GM12878 (cell line): ENCODE measurements around the gene UBASH3A. TPM values are rescaled to one million over a fixed set of nuclear protein-coding genes. Genes with fewer than 3 reads are reported as not detected.

Source experiments
- CHD2 ChIP-seq: IDR thresholded peaks from 2 replicates; pipeline ENCODE4 v1.6.1; 2011; ENCODE audit warnings: low read depth, low read length, improper control_type of control experiment, borderline replicate concordance
- CHD4 ChIP-seq: fragments of 200-600 bp; sonication (generic); IDR thresholded peaks from 2 replicates; pipeline ENCODE4 v1.6.1; 2016; ENCODE audit warnings: mild to moderate bottlenecking
- CREM ChIP-seq: IDR thresholded peaks from 2 replicates; pipeline ENCODE4 v1.6.1; 2014; ENCODE audit warnings: antibody characterized with exemption, low read depth
- EGR1 ChIP-seq, 2 experiments: IDR thresholded peaks; 1 replicate in 1 of 2; 2 replicates in 1 of 2; pipeline ENCODE4 v1.6.1; 2011 to 2012; ENCODE audit warnings: low read depth in 2 of 2, low read length in 2 of 2, borderline replicate concordance in 1 of 2, mild to moderate bottlenecking in 1 of 2, moderate library complexity in 1 of 2
- EP300 ChIP-seq, 2 experiments: fragments of 150-350 bp in 1 of 2; IDR thresholded peaks; 2 replicates each; pipeline ENCODE4 v1.6.1; 2011 to 2012; ENCODE audit warnings: low read depth in 2 of 2, low read length in 2 of 2, borderline replicate concordance in 1 of 2, improper control_type of control experiment in 1 of 2, inconsistent platforms in 1 of 2; ENCODE audit not compliant: control insufficient read depth in 1 of 2
- FOXM1 ChIP-seq: IDR thresholded peaks from 2 replicates; pipeline ENCODE4 v1.6.1; 2012; ENCODE audit warnings: low read depth, mild to moderate bottlenecking, inconsistent platforms, low read length, moderate library complexity
- HDAC2 ChIP-seq: fragments of 200-600 bp; sonication (generic); IDR thresholded peaks from 2 replicates; pipeline ENCODE4 v1.6.1; 2017
- IKZF1 ChIP-seq: fragments of 450-650 bp; conservative IDR thresholded peaks from 2 replicates; pipeline ENCODE4 v1.6.1; 2017; ENCODE audit warnings: antibody characterized with exemption, mild to moderate bottlenecking
- MEF2A ChIP-seq: IDR thresholded peaks from 2 replicates; pipeline ENCODE4 v1.6.1; 2011; ENCODE audit warnings: low read depth, mild to moderate bottlenecking, low read length, moderate library complexity; ENCODE audit not compliant: insufficient read depth
- MTA2 ChIP-seq: fragments of 450-650 bp; IDR thresholded peaks from 2 replicates; pipeline ENCODE4 v1.6.1; 2016; ENCODE audit warnings: low read depth, mild to moderate bottlenecking, moderate library complexity
- MYB ChIP-seq: fragments of 150-350 bp; IDR thresholded peaks from 2 replicates; pipeline ENCODE4 v1.6.1; 2014; ENCODE audit warnings: mild to moderate bottlenecking, low read depth, low read length, borderline replicate concordance
- NFXL1 ChIP-seq: fragments of 450-650 bp; IDR thresholded peaks from 2 replicates; pipeline ENCODE4 v1.6.1; 2017; ENCODE audit warnings: antibody characterized with exemption, mild to moderate bottlenecking, borderline replicate concordance
- NR2F1 ChIP-seq: fragments of 450-650 bp; conservative IDR thresholded peaks from 2 replicates; pipeline ENCODE4 v1.6.1; 2017; ENCODE audit warnings: mild to moderate bottlenecking
- PAX8 ChIP-seq: fragments of 450-650 bp; IDR thresholded peaks from 2 replicates; pipeline ENCODE4 v1.6.1; 2017; ENCODE audit warnings: mild to moderate bottlenecking, moderate library complexity
- RBBP5 ChIP-seq: fragments of 200-600 bp; sonication (generic); conservative IDR thresholded peaks from 2 replicates; pipeline ENCODE4 v1.6.1; 2016
- SIX5 ChIP-seq: IDR thresholded peaks from 2 replicates; pipeline ENCODE4 v1.6.1; 2011; ENCODE audit warnings: mild to moderate bottlenecking, low read depth, low read length, moderate library complexity; ENCODE audit not compliant: severe bottlenecking
- SMAD1 ChIP-seq: fragments of 450-650 bp; IDR thresholded peaks from 2 replicates; pipeline ENCODE4 v1.6.1; 2018; ENCODE audit warnings: mild to moderate bottlenecking, low read depth; ENCODE audit not compliant: partially characterized antibody
- SMARCA5 ChIP-seq: fragments of 450-650 bp; IDR thresholded peaks from 2 replicates; pipeline ENCODE4 v1.6.1; 2017; ENCODE audit warnings: mild to moderate bottlenecking
- SREBF1 ChIP-seq: IDR thresholded peaks from 2 replicates; pipeline ENCODE4 v1.6.1; 2012; ENCODE audit warnings: mild to moderate bottlenecking, low read length
- SUPT20H ChIP-seq: IDR thresholded peaks from 2 replicates; pipeline ENCODE4 v1.6.1; 2011; ENCODE audit warnings: low read depth, mild to moderate bottlenecking, low read length, moderate library complexity, borderline replicate concordance; ENCODE audit not compliant: control insufficient read depth
- TCF7 ChIP-seq: IDR thresholded peaks from 2 replicates; pipeline ENCODE4 v1.6.1; 2014; ENCODE audit warnings: antibody characterized with exemption, borderline replicate concordance
- WRNIP1 ChIP-seq: IDR thresholded peaks from 2 replicates; pipeline ENCODE4 v1.6.1; 2011; ENCODE audit warnings: low read depth, low read length, improper control_type of control experiment, borderline replicate concordance
- YY1 ChIP-seq: IDR thresholded peaks from 2 replicates; pipeline ENCODE4 v1.6.1; 2011; ENCODE audit warnings: low read depth, mild to moderate bottlenecking, low read length
- polyA plus RNA-seq, 11 experiments: library from polyadenylated mRNA; depleted of rRNA in 4 of 11; unstranded in 6 of 11; stranded (reverse) in 5 of 11; fragments of >200 nt; fragmentation: Nextera tagmentation in 4 of 11; fragmentation: Illumina TruSeq in 1 of 11; extraction: Ambion mirVana in 4 of 11; extraction: Trizol in 1 of 11; gene quantifications; 1 replicate in 1 of 11; 2 replicates in 10 of 11; pipeline versions ENCODE4 v1.2.1 to v1.2.3, GENCODE V29; 2011 to 2016; ENCODE audit warnings: inconsistent platforms in 2 of 11, missing spikeins in 2 of 11, low read depth in 1 of 11
- total RNA-seq, 4 experiments: library from RNA; depleted of rRNA in 3 of 4; stranded (reverse); fragments of >200 nt in 3 of 4; fragmentation: Illumina TruSeq in 1 of 4; extraction: Trizol in 1 of 4; gene quantifications; 2 replicates each; pipeline versions ENCODE4 v1.2.1 to v1.2.3, GENCODE V29; 2013 to 2021
- TF ChIP-seq, protein P1 (sequence below): fragments of 450-650 bp; IDR thresholded peaks from 2 replicates; pipeline ENCODE4 v1.6.1; 2016; ENCODE audit warnings: mild to moderate bottlenecking, moderate library complexity, borderline replicate concordance
- TF ChIP-seq, protein P2 (sequence below): fragments of 450-650 bp; IDR thresholded peaks from 2 replicates; pipeline ENCODE4 v1.6.1; 2017; ENCODE audit warnings: borderline replicate concordance

Gene UBASH3A
- total and polyA plus RNA-seq, 10 of the 15 experiments (the other 5 are each of a cell fraction or from before 2014, with no cell fraction given): 0.04 to 0.39 (median 0.23) TPM; not detected in 1

DNA sequence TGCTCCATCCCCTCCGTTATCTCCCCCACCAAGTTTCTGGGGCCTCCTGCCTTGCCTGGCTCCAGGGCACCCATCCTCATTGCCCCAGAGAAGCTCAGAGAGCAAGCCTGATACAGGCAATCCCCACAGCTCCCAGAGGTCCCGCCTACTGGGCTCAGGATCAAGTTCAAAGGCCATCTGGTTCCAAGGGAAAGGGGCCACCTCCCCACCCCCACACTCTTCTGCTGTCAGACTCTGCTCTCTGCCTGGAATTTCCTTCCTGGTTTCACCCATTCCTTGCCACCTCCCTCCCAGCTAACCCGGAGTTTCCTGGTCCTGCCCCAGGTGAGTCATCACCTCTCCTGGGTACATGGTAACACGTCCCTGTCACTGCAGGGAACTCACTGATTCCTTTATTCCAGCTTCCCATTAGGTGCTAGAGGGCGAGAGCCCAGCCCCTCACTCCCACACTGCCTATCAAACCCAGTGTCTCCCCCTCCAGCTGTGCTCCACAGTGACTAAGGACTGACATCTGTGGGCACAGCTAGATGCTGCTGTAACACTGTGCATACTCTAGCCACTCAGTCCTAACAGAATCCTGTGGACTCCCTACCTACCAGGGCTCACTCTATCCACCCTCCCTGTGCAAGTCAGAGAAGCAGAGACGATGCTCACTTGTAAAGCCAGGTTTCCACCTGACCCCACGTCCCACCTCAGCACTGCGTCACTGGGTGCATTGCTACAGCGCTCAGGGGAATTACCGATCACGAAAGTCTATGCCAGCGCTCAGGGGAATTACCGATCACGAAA lies 70.5 kb downstream of the UBASH3A start (continued):
- TF ChIP-seq YY1 (no peak), TCF7 (no peak), HDAC2 (no peak), MYB (no peak), CREM (peak; percentile 74; the same call in 1 of the 2 replicates), MTA2 (peak; percentile 61; the same call in 1 of the 2 replicates), NFXL1 (no peak), MEF2A (no peak), SMAD1 (no peak), CHD4 (no peak), FOXM1 (no peak), PAX8 (no peak), RBBP5 (no peak), NR2F1 (0 out of 2 replicates have a peak, but pooled peaks have one; percentile 24), EGR1 (IDR thresholded peaks at IDR 0.05; ENCODE audit: borderline replicate concordance in 1 of 2, low read depth in 2 of 2, low read length in 2 of 2) (no peak), SREBF1 (no peak), IKZF1 (no peak; the same call in 1 of the 2 replicates), SUPT20H (no peak), WRNIP1 (no peak), SMARCA5 (no peak; the same call in 1 of the 2 replicates), SIX5 (no peak), EP300 (IDR thresholded peaks at IDR 0.05; ENCODE audit: borderline replicate concordance in 1 of 2, control insufficient read depth in 1 of 2, low read depth in 2 of 2, low read length in 2 of 2) (peak; percentile 21 to 71; a peak in 1 of 4 replicates), CHD2 (no peak)
- TF ChIP-seq, protein P1, sequence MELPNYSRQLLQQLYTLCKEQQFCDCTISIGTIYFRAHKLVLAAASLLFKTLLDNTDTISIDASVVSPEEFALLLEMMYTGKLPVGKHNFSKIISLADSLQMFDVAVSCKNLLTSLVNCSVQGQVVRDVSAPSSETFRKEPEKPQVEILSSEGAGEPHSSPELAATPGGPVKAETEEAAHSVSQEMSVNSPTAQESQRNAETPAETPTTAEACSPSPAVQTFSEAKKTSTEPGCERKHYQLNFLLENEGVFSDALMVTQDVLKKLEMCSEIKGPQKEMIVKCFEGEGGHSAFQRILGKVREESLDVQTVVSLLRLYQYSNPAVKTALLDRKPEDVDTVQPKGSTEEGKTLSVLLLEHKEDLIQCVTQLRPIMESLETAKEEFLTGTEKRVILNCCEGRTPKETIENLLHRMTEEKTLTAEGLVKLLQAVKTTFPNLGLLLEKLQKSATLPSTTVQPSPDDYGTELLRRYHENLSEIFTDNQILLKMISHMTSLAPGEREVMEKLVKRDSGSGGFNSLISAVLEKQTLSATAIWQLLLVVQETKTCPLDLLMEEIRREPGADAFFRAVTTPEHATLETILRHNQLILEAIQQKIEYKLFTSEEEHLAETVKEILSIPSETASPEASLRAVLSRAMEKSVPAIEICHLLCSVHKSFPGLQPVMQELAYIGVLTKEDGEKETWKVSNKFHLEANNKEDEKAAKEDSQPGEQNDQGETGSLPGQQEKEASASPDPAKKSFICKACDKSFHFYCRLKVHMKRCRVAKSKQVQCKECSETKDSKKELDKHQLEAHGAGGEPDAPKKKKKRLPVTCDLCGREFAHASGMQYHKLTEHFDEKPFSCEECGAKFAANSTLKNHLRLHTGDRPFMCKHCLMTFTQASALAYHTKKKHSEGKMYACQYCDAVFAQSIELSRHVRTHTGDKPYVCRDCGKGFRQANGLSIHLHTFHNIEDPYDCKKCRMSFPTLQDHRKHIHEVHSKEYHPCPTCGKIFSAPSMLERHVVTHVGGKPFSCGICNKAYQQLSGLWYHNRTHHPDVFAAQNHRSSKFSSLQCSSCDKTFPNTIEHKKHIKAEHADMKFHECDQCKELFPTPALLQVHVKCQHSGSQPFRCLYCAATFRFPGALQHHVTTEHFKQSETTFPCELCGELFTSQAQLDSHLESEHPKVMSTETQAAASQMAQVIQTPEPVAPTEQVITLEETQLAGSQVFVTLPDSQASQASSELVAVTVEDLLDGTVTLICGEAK: no peak
- TF ChIP-seq, protein P2, sequence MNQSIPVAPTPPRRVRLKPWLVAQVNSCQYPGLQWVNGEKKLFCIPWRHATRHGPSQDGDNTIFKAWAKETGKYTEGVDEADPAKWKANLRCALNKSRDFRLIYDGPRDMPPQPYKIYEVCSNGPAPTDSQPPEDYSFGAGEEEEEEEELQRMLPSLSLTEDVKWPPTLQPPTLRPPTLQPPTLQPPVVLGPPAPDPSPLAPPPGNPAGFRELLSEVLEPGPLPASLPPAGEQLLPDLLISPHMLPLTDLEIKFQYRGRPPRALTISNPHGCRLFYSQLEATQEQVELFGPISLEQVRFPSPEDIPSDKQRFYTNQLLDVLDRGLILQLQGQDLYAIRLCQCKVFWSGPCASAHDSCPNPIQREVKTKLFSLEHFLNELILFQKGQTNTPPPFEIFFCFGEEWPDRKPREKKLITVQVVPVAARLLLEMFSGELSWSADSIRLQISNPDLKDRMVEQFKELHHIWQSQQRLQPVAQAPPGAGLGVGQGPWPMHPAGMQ: no peak
